Limb (tissue), 2 donors: ENCODE measurements around the gene FAM240B.
A peak's percentile ranks its signal among the peaks of the same experiment; 100 is the strongest.

Experiments
- DNase-seq, 2 donors: peaks; one replicate each; pipeline ENCODE4 v3.0.0-alpha.2; 2016; ENCODE audit errors: extremely low spot score in 2 of 2

The FAM240B gene

GRCh38 chr9:38700695-38701094 lies 19.2 kb downstream of the FAM240B start:
- no peak for DNase-seq

- DNase-seq: no peak
These were observed 20.6 kb downstream of the FAM240B start for GRCh38 chr9:38699337-38699736.

GRCh38 chr9:38697776-38698300 lies 22.1 kb downstream of the FAM240B start:
- DNase-seq: no peak

GRCh38 chr9:38696999-38697398 lies 22.9 kb downstream of the FAM240B start:
- no peak for DNase-seq

GRCh38 chr9:38694676-38695075 lies 25.3 kb downstream of the FAM240B start:
- no peak for DNase-seq

- DNase-seq: no peak
These were observed 27.2 kb downstream of the FAM240B start for GRCh38 chr9:38692707-38693106.

GRCh38 chr9:38690574-38690973 lies 29.4 kb downstream of the FAM240B start:
- no peak for DNase-seq

- peak in 1 of 2 donors; percentile 50 for DNase-seq
These were observed 30.3 kb downstream of the FAM240B start for GRCh38 chr9:38689678-38690077.

GRCh38 chr9:38687992-38688391 lies 31.9 kb downstream of the FAM240B start:
- DNase-seq: no peak

- no peak for DNase-seq
These were observed 32.5 kb downstream of the FAM240B start for GRCh38 chr9:38687389-38687842.

GRCh38 chr9:38686933-38687332 lies 33.0 kb downstream of the FAM240B start:
- DNase-seq: no peak

GRCh38 chr9:38685535-38685934 lies 34.4 kb downstream of the FAM240B start:
- no peak for DNase-seq

GRCh38 chr9:38683336-38683735 lies 36.6 kb downstream of the FAM240B start:
- DNase-seq: no peak

GRCh38 chr9:38682713-38683112 lies 37.2 kb downstream of the FAM240B start:
- DNase-seq: no peak

GRCh38 chr9:38681747-38682227 lies 38.1 kb downstream of the FAM240B start:
- no peak for DNase-seq

- DNase-seq: peak; percentile 22 to 52
These were observed 39.0 kb downstream of the FAM240B start for GRCh38 chr9:38680837-38681445.

GRCh38 chr9:38677660-38678303 lies 42.2 kb downstream of the FAM240B start:
- DNase-seq: no peak

- DNase-seq: no peak
These were observed 44.1 kb downstream of the FAM240B start for GRCh38 chr9:38675831-38676230.

- DNase-seq: no peak
These were observed 44.7 kb downstream of the FAM240B start for GRCh38 chr9:38675211-38675610.

GRCh38 chr9:38673399-38674193 lies 46.3 kb downstream of the FAM240B start:
- DNase-seq: no peak

GRCh38 chr9:38671748-38672147 lies 48.2 kb downstream of the FAM240B start:
- no peak for DNase-seq

GRCh38 chr9:38671372-38671731 lies 48.6 kb downstream of the FAM240B start:
- no peak for DNase-seq
